Loucy (cell line): ENCODE data around the gene DYNC1I2.

Experiments used
- H2AFZ ChIP-seq: fragments of 200-600 bp; sonication (generic); 2 replicates; pipeline ENCODE4 v1.6.0; 2016; ENCODE audit warnings: antibody characterized with exemption, mild to moderate bottlenecking, low read length, moderate library complexity
- H3F3A ChIP-seq: fragments of 200-600 bp; 2 replicates; pipeline ENCODE4 v1.6.0; 2016; ENCODE audit warnings: antibody characterized with exemption, low read depth, mild to moderate bottlenecking
- H3K27me3 ChIP-seq: fragments of 200-600 bp; sonication (generic); 2 replicates; pipeline ENCODE4 v1.6.1; 2014; ENCODE audit warnings: low read length, mild to moderate bottlenecking; ENCODE audit not compliant: insufficient read depth, poor library complexity, severe bottlenecking
- H3K36me3 ChIP-seq: fragments of 200-600 bp; sonication (generic); 2 replicates; pipeline ENCODE4 v1.6.1; 2016; ENCODE audit warnings: low read length; ENCODE audit not compliant: insufficient read depth
- H3K4me1 ChIP-seq: fragments of 200-600 bp; sonication (generic); 2 replicates; pipeline ENCODE4 v1.5.1; 2014; ENCODE audit warnings: low read length, mild to moderate bottlenecking; ENCODE audit not compliant: insufficient read depth, poor library complexity, severe bottlenecking
- H3K4me2 ChIP-seq: fragments of 200-600 bp; sonication (generic); 2 replicates; pipeline ENCODE4 v1.6.0; 2014; ENCODE audit warnings: antibody characterized with exemption, low read length, low read depth, mild to moderate bottlenecking; ENCODE audit not compliant: poor library complexity, severe bottlenecking
- H3K4me3 ChIP-seq: fragments of 200-600 bp; sonication (generic); 2 replicates; pipeline ENCODE4 v1.5.1; 2014; ENCODE audit warnings: low read length, mild to moderate bottlenecking, mixed read lengths; ENCODE audit not compliant: poor library complexity, severe bottlenecking
- H3K79me2 ChIP-seq: fragments of 200-600 bp; sonication (generic); 2 replicates; pipeline ENCODE4 v1.6.1; 2014; ENCODE audit warnings: low read length; ENCODE audit not compliant: insufficient read depth
- H3K9ac ChIP-seq: fragments of 200-600 bp; sonication (generic); 2 replicates; pipeline ENCODE4 v1.6.0; 2014; ENCODE audit warnings: mild to moderate bottlenecking, low read depth, low read length, moderate library complexity; ENCODE audit not compliant: poor library complexity, severe bottlenecking
- H3K9me2 ChIP-seq: fragments of 200-600 bp; sonication (generic); replicated peaks from 2 replicates; pipeline ENCODE4 v1.6.1; 2016; ENCODE audit warnings: low read depth, low read length, mixed read lengths
- H3K9me3 ChIP-seq: fragments of 200-600 bp; sonication (generic); 2 replicates; pipeline ENCODE4 v1.6.1; 2014; ENCODE audit warnings: mild to moderate bottlenecking, antibody characterized with exemption, low read length, low read depth; ENCODE audit not compliant: insufficient read depth
- H4K20me1 ChIP-seq: fragments of 200-600 bp; sonication (generic); 2 replicates; pipeline ENCODE4 v1.6.0; 2014; ENCODE audit warnings: antibody characterized with exemption, low read length, mild to moderate bottlenecking; ENCODE audit not compliant: insufficient read depth, poor library complexity, severe bottlenecking
- CTCF ChIP-seq: fragments of 200-600 bp; sonication (generic); conservative IDR thresholded peaks from 2 replicates; pipeline ENCODE4 v1.5.1; 2014; ENCODE audit warnings: mild to moderate bottlenecking, antibody characterized with exemption, low read length
- EZH2phosphoT487 ChIP-seq: fragments of 200-600 bp; IDR thresholded peaks from 2 replicates; pipeline ENCODE4 v1.6.1; 2018; ENCODE audit warnings: antibody characterized with exemption, mild to moderate bottlenecking, moderate library complexity, borderline replicate concordance

DYNC1I2 gene

GRCh38 chr2:171718720-171719119, 31.5 kb downstream of the DYNC1I2 start:
- Histone ChIP-seq H3K9me3 (no peaks in the 10 kb centered on the region), H3K4me3 (no peak overlapping the region), H3K4me1 (peaks cover 1% of the 10 kb centered on the region), H3K4me2 (no peak overlapping the region), H3K9me2 (no peaks in the 10 kb centered on the region), H3K9ac (no peak overlapping the region), H3K36me3 (peaks cover 57% of the 10 kb centered on the region; the same call in 1 of the 2 replicates), H3F3A (no peaks in the 10 kb centered on the region), H3K27me3 (no peaks in the 10 kb centered on the region), H2AFZ (no peak overlapping the region), H3K79me2 (peaks cover 5% of the 10 kb centered on the region; the same call in 1 of the 2 replicates), H4K20me1 (no peaks in the 10 kb centered on the region)
- TF ChIP-seq EZH2phosphoT487 (no peak), CTCF (no peak)

DNA sequence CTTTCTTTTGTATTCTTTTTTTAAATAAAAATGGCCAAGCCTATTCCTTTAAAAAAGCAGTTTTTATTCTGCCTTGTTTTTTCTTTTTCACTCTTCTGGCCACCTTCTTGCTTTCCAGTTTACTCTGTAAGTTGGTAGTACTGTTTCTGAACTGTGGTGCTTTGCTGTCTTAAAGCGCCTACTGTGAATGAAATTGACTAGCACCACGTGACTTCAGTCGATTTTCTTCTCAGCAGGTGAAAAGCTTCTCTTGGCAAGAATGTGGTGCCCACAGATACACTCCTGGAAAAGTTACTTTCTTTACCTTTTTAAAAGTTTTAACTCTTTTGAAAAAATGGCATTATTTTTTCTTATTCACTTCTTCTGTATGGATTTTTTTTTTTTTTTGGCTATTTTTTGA, 32.4 kb downstream of the DYNC1I2 start:
- H3K9me2 ChIP-seq, result no peaks in the 10 kb centered on the region
- TF ChIP-seq CTCF, result no peak
- TF ChIP-seq EZH2phosphoT487, result no peak

GRCh38 chr2:171723716-171724683, 36.7 kb downstream of the DYNC1I2 start:
- no peak for TF ChIP-seq EZH2phosphoT487
- TF ChIP-seq CTCF, result peak; percentile 35
- Histone ChIP-seq H3F3A (no peaks in the 10 kb centered on the region), H3K9ac (no peak overlapping the region), H2AFZ (no peak overlapping the region), H3K79me2 (no peaks in the 10 kb centered on the region), H3K36me3 (peaks cover 56% of the 10 kb centered on the region; the same call in 1 of the 2 replicates), H3K9me3 (no peaks in the 10 kb centered on the region), H3K9me2 (no peaks in the 10 kb centered on the region), H4K20me1 (no peaks in the 10 kb centered on the region), H3K4me2 (no peak overlapping the region), H3K4me1 (peaks cover 9% of the 10 kb centered on the region), H3K4me3 (no peak overlapping the region), H3K27me3 (no peaks in the 10 kb centered on the region)

More for the DNA sequence above, 32.4 kb downstream of the DYNC1I2 start:
- H3K9me3 ChIP-seq, result no peaks in the 10 kb centered on the region
- peaks cover 9% of the 10 kb centered on the region for H3K4me1 ChIP-seq
- H3F3A ChIP-seq, result no peaks in the 10 kb centered on the region
- no peak overlapping the region for H3K4me2 ChIP-seq
- H3K9ac ChIP-seq, result no peak overlapping the region
- H4K20me1 ChIP-seq, result no peaks in the 10 kb centered on the region
- peaks cover 57% of the 10 kb centered on the region; the same call in 1 of the 2 replicates for H3K36me3 ChIP-seq
- no peaks in the 10 kb centered on the region for H3K27me3 ChIP-seq
- H2AFZ ChIP-seq, result no peak overlapping the region
- peaks cover 1% of the 10 kb centered on the region; the same call in 1 of the 2 replicates for H3K79me2 ChIP-seq
- no peak overlapping the region for H3K4me3 ChIP-seq
